Erythroblast (primary cell): ENCODE measurements around the gene DHRS2.

Experiments used
- GATA1 ChIP-seq: IDR thresholded peaks from 2 replicates; pipeline ENCODE4 v1.6.1; 2011; ENCODE audit warnings: low read depth, mild to moderate bottlenecking, control low read depth, low read length, moderate library complexity
- POLR2A ChIP-seq: IDR thresholded peaks from 2 replicates; pipeline ENCODE4 v1.6.1; 2011; ENCODE audit warnings: mild to moderate bottlenecking, low read length

DNA sequence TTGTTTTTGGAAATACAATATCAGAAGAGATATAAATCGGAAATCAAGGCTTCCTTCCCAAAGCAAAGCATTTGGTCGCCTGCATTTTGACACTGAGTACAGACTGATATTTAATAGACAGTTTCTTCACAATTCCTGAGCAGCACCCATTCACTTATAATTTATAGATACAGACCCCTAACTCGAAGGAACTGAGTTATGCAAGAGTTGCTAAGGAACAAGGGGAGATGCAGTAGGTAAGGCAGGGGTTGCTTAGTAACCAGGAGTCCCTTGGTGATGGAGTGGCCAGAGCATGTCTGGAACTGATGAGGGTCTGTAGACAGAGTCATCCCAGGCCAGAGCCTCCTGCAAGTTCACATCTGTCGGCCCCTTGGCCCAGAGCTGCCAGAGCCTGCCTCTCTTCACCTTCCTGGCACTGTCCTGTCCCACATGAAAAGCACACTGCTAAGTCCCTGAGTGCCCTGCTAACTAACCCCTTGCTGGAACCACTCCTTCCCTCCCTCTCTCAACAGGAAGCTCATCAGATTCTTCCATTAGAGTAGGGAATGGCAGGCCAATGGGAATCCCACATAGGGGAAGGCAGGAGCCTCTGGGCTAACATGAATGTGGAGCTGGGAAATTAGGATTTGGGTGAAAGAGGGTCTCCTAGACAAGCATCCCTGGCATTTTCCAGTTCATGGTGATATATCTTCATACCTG is 3.6 kb upstream of the DHRS2 start:
- no peak for TF ChIP-seq POLR2A
- no peak for TF ChIP-seq GATA1
